Measurements from ENCODE around the gene DEFB114. TPM values are rescaled to one million over a fixed set of nuclear protein-coding genes. Genes with fewer than 3 reads are reported as not detected.

Gene DEFB114
- total RNA-seq (ENCODE audit: low replicate concordance): not detected in 2 replicates
- long read RNA-seq: 0 reads

GRCh38 chr6:49964064-49964463, at the start of gene DEFB114:
Gene DEFB114, minus strand, starts transcription at chr6:49964164. Its CDS starts 59 bp downstream, at chr6:49964105.
- Mint-ChIP-seq H3K4me1 (ENCODE audit: unreplicated experiment) (no peaks in the 10 kb centered on the region), H3K9me3 (no peaks in the 10 kb centered on the region), H3K27ac (no peak within 1 kb of the TSS), H3K4me3 (no peak within 1 kb of the TSS), H3K27me3 (no peaks in the 10 kb centered on the region), H3K36me3 (no peaks in the 10 kb centered on the region)
- DNase-seq (ENCODE audit: extremely low spot score, unreplicated experiment): no peak
- TF ChIP-seq CTCF (conservative IDR thresholded peaks at IDR 0.05): no peak

- Mint-ChIP-seq H3K9me3 (no peaks in the 10 kb centered on the region), H3K4me1 (ENCODE audit: unreplicated experiment) (no peaks in the 10 kb centered on the region), H3K27ac (no peak overlapping the region)
Measured at GRCh38 chr6:50007819-50008218, 43.9 kb upstream of the DEFB114 start.

GRCh38 chr6:50003139-50003538, 39.2 kb upstream of the DEFB114 start:
- H3K9me3 Mint-ChIP-seq: no peaks in the 10 kb centered on the region
- no peak overlapping the region for H3K4me3 Mint-ChIP-seq
- no peaks in the 10 kb centered on the region for H3K36me3 Mint-ChIP-seq
- no peak overlapping the region for H3K27ac Mint-ChIP-seq
- no peaks in the 10 kb centered on the region for H3K27me3 Mint-ChIP-seq
- no peak for TF ChIP-seq CTCF (conservative IDR thresholded peaks at IDR 0.05)
- H3K4me1 Mint-ChIP-seq (ENCODE audit: unreplicated experiment): no peaks in the 10 kb centered on the region
- no peak for DNase-seq (ENCODE audit: extremely low spot score, unreplicated experiment)

More at GRCh38 chr6:50007819-50008218, 43.9 kb upstream of the DEFB114 start:
- Mint-ChIP-seq H3K27me3 (no peaks in the 10 kb centered on the region), H3K36me3 (no peaks in the 10 kb centered on the region), H3K4me3 (no peak overlapping the region)
- no peak for DNase-seq (ENCODE audit: extremely low spot score, unreplicated experiment)
- TF ChIP-seq CTCF (conservative IDR thresholded peaks at IDR 0.05): no peak

GRCh38 chr6:49995278-49995677, 31.3 kb upstream of the DEFB114 start:
- Mint-ChIP-seq H3K27me3 (no peaks in the 10 kb centered on the region), H3K4me1 (ENCODE audit: unreplicated experiment) (no peaks in the 10 kb centered on the region), H3K36me3 (no peaks in the 10 kb centered on the region), H3K4me3 (no peak overlapping the region), H3K9me3 (no peaks in the 10 kb centered on the region), H3K27ac (no peak overlapping the region)
- DNase-seq (ENCODE audit: extremely low spot score, unreplicated experiment): no peak
- no peak for TF ChIP-seq CTCF (conservative IDR thresholded peaks at IDR 0.05)

- no peak for DNase-seq (ENCODE audit: extremely low spot score, unreplicated experiment)
- no peak for TF ChIP-seq CTCF (conservative IDR thresholded peaks at IDR 0.05)
- no peak overlapping the region for H3K4me3 Mint-ChIP-seq
- no peaks in the 10 kb centered on the region for H3K4me1 Mint-ChIP-seq (ENCODE audit: unreplicated experiment)
- H3K9me3 Mint-ChIP-seq: no peaks in the 10 kb centered on the region
- no peaks in the 10 kb centered on the region for H3K36me3 Mint-ChIP-seq
- H3K27me3 Mint-ChIP-seq: no peaks in the 10 kb centered on the region
- no peak overlapping the region for H3K27ac Mint-ChIP-seq
Measured at GRCh38 chr6:49988900-49989299, 24.9 kb upstream of the DEFB114 start.

GRCh38 chr6:49987749-49988148, 23.8 kb upstream of the DEFB114 start:
- Mint-ChIP-seq H3K9me3 (no peaks in the 10 kb centered on the region), H3K27me3 (no peaks in the 10 kb centered on the region), H3K27ac (no peak overlapping the region), H3K4me1 (ENCODE audit: unreplicated experiment) (no peaks in the 10 kb centered on the region), H3K4me3 (no peak overlapping the region), H3K36me3 (no peaks in the 10 kb centered on the region)
- TF ChIP-seq CTCF (conservative IDR thresholded peaks at IDR 0.05): no peak
- DNase-seq (ENCODE audit: extremely low spot score, unreplicated experiment): no peak

Measured in type B pancreatic cell (in vitro differentiated cells).